Liver (tissue), 9 donors: ENCODE results near the gene GGCT. TPM values are rescaled to one million over a fixed set of nuclear protein-coding genes. Genes with fewer than 3 reads are reported as not detected.

Experiments used
- DNase-seq: peaks from one replicate; pipeline ENCODE4 v3.0.0-alpha.2; 2017; ENCODE audit warnings: low spot score
- H3K27ac ChIP-seq, 2 donors: one replicate each; pipeline ENCODE4 v1.7.0; 2013; ENCODE audit warnings: inconsistent platforms in 2 of 2, low read length in 2 of 2, control low read depth in 1 of 2, low read depth in 1 of 2, mild to moderate bottlenecking in 1 of 2
- H3K27me3 ChIP-seq, 4 donors: one replicate each; pipeline versions ENCODE4 v1.6.1 to v1.7.0; 2013; ENCODE audit warnings: low read length in 3 of 4, inconsistent platforms in 1 of 4, mild to moderate bottlenecking in 1 of 4, moderate library complexity in 1 of 4; ENCODE audit not compliant: control insufficient read depth in 4 of 4, insufficient read depth in 4 of 4
- H3K36me3 ChIP-seq, 4 donors: one replicate each; pipeline versions ENCODE4 v1.6.1 to v1.7.0; 2013; ENCODE audit warnings: low read length in 3 of 4, mild to moderate bottlenecking in 3 of 4, low read depth in 1 of 4, moderate library complexity in 1 of 4; ENCODE audit not compliant: control insufficient read depth in 4 of 4, insufficient read depth in 3 of 4
- H3K4me1 ChIP-seq, 4 donors: one replicate each; pipeline versions ENCODE4 v1.6.1 to v1.7.0; 2013; ENCODE audit warnings: low read length in 3 of 4, mild to moderate bottlenecking in 3 of 4, moderate library complexity in 1 of 4; ENCODE audit not compliant: control insufficient read depth in 4 of 4, insufficient read depth in 4 of 4
- H3K4me3 ChIP-seq, 3 donors: one replicate each; pipeline versions ENCODE4 v1.6.1 to v1.7.0; 2013; ENCODE audit warnings: low read length in 3 of 3, control low read depth in 1 of 3, low read depth in 1 of 3, mild to moderate bottlenecking in 1 of 3
- H3K9ac ChIP-seq, 2 donors: one replicate each; pipeline ENCODE4 v1.7.0; 2013; ENCODE audit warnings: low read length in 2 of 2, mild to moderate bottlenecking in 2 of 2, moderate library complexity in 2 of 2, control low read depth in 1 of 2, low read depth in 1 of 2
- H3K9me3 ChIP-seq, 4 donors: one replicate each; pipeline versions ENCODE4 v1.6.1 to v1.7.0; 2013; ENCODE audit warnings: low read length in 3 of 4; ENCODE audit not compliant: control insufficient read depth in 4 of 4
- FOXA1 ChIP-seq: IDR thresholded peaks from 2 replicates; pipeline ENCODE4 v1.6.1; 2016; ENCODE audit warnings: antibody characterized with exemption
- FOXA2 ChIP-seq: IDR thresholded peaks from 2 replicates; pipeline ENCODE4 v1.6.1; 2016; ENCODE audit warnings: antibody characterized with exemption
- GABPA ChIP-seq, 2 donors: IDR thresholded peaks in 1 of 2; conservative IDR thresholded peaks in 1 of 2; 2 replicates each; pipeline ENCODE4 v1.6.1; 2016; ENCODE audit warnings: antibody characterized with exemption in 2 of 2, mild to moderate bottlenecking in 1 of 2, moderate library complexity in 1 of 2
- HNF4G ChIP-seq: IDR thresholded peaks from 2 replicates; pipeline ENCODE4 v1.6.1; 2016; ENCODE audit warnings: antibody characterized with exemption
- JUND ChIP-seq, 2 donors: IDR thresholded peaks; 2 replicates each; pipeline ENCODE4 v1.6.1; 2016; ENCODE audit warnings: antibody characterized with exemption in 2 of 2
- NR2F2 ChIP-seq: IDR thresholded peaks from 2 replicates; pipeline ENCODE4 v1.6.1; 2016; ENCODE audit warnings: antibody characterized with exemption
- RAD21 ChIP-seq, 2 donors: IDR thresholded peaks; 2 replicates each; pipeline ENCODE4 v1.6.1; 2016; ENCODE audit warnings: antibody characterized with exemption in 2 of 2, mild to moderate bottlenecking in 2 of 2
- RXRA ChIP-seq, 2 donors: IDR thresholded peaks; 2 replicates each; pipeline ENCODE4 v1.6.1; 2017 to 2018; ENCODE audit warnings: antibody characterized with exemption in 2 of 2, mild to moderate bottlenecking in 1 of 2
- SP1 ChIP-seq: IDR thresholded peaks from 2 replicates; pipeline ENCODE4 v1.6.1; 2018; ENCODE audit warnings: antibody characterized with exemption, mild to moderate bottlenecking
- TAF1 ChIP-seq: conservative IDR thresholded peaks from 2 replicates; pipeline ENCODE4 v1.6.1; 2016; ENCODE audit warnings: antibody characterized with exemption, mild to moderate bottlenecking
- WGBS: extraction: QIAGEN DNeasy Blood & Tissue Kit; methylation state at CpG from one replicate; pipeline ENCODE4 v1.1.7; 2013; 5-methylcytosine and 5-hydroxymethylcytosine counted together
- polyA plus RNA-seq, 2 donors: library from polyadenylated mRNA; stranded (reverse) in 1 of 2; unstranded in 1 of 2; fragments of 200-250 nt in 1 of 2; fragments of >200 nt in 1 of 2; fragmentation: Nextera tagmentation in 1 of 2; extraction: Ambion mirVana in 1 of 2; gene quantifications; one replicate each; pipeline versions ENCODE4 v1.2.1 to v1.2.3, GENCODE V29; 2013 to 2015
- total RNA-seq, 2 donors: library from RNA; depleted of rRNA; stranded (reverse); fragments of >200 nt; gene quantifications; one replicate each; pipeline ENCODE4 v1.2.3, GENCODE V29; 2014
- TF ChIP-seq, protein P1 (sequence below): IDR thresholded peaks from 2 replicates; pipeline ENCODE4 v1.6.1; 2016; ENCODE audit warnings: antibody characterized with exemption
- TF ChIP-seq, protein P2 (sequence below): fragments of 150-350 bp; IDR thresholded peaks from 2 replicates; pipeline ENCODE4 v1.5.1; 2017; ENCODE audit warnings: improper control_type of control experiment, low read depth, low read length; ENCODE audit not compliant: missing input control
- TF ChIP-seq, protein P3 (sequence below): IDR thresholded peaks from 2 replicates; pipeline ENCODE4 v1.6.1; 2016; ENCODE audit warnings: antibody characterized with exemption
- TF ChIP-seq, protein P4 (sequence below): IDR thresholded peaks from 2 replicates; pipeline ENCODE4 v1.6.1; 2016; ENCODE audit warnings: antibody characterized with exemption
- TF ChIP-seq, protein P5 (sequence below): IDR thresholded peaks from 2 replicates; pipeline ENCODE4 v1.6.1; 2016; ENCODE audit warnings: antibody characterized with exemption, mild to moderate bottlenecking
- donor health status: healthy.
- donor health status: healthy.
- donor health status: healthy.
- donor health status: healthy.
- donor health status: healthy.

GGCT gene
- total and polyA plus RNA-seq, 4 donors = 11.0 to 22.5 (median 21.3) TPM

DNA sequence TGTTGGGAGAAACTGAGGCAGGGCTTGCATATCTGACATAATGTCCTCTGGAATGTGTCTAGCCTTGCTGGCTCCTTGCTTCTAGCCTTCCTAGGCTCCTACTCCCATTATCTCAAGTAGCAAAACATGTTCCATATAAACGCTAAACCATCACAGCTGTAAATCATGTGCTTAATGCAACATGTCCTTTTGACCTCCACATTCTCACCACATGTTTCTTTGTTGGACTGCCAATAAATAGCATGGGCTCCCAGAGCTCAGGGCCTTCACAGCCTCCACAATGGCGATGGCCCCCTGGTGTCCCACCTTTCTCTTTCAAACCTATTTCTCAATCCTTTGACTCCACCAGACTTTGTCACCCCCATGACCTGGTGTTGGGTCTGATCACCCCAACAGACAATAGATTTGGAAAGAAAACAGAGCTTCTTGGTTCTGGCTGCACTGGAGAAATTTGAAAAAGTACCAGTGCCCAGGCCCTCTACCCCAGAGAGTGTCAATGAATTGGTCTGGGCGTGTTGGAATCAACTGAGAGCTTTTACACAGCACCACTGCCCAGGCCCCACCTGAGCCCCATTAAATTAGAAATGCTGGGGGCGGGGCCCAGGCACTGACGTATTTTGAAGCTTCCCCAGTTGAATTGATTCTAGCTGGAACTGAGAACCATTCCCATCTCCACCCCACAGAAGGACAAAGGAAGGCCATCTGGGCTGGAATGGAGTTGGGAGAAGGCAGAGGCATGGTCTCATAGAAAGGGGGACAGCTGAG is 41.3 kb upstream of the GGCT start:
- no peak overlapping the region for H3K9ac ChIP-seq
- no peak for DNase-seq
- peaks cover 0 to under 1% (median 0%) of the 10 kb centered on the region in 4 donors for H3K4me1 ChIP-seq
- H3K36me3 ChIP-seq = peaks cover 0 to 4% (median 1%) of the 10 kb centered on the region in 4 donors
- H3K27me3 ChIP-seq = no peaks in the 10 kb centered on the region
- TF ChIP-seq RXRA (IDR thresholded peaks at IDR 0.05) = no peak
- TF ChIP-seq FOXA2 = no peak
- TF ChIP-seq TAF1 = no peak
- no peak for TF ChIP-seq NR2F2
- TF ChIP-seq, protein P1, sequence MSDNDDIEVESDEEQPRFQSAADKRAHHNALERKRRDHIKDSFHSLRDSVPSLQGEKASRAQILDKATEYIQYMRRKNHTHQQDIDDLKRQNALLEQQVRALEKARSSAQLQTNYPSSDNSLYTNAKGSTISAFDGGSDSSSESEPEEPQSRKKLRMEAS = no peak
- no peak for TF ChIP-seq FOXA1
- no peak for TF ChIP-seq SP1
- no peak for TF ChIP-seq HNF4G
- no peak for TF ChIP-seq RAD21 (IDR thresholded peaks at IDR 0.05)
- TF ChIP-seq, protein P2, sequence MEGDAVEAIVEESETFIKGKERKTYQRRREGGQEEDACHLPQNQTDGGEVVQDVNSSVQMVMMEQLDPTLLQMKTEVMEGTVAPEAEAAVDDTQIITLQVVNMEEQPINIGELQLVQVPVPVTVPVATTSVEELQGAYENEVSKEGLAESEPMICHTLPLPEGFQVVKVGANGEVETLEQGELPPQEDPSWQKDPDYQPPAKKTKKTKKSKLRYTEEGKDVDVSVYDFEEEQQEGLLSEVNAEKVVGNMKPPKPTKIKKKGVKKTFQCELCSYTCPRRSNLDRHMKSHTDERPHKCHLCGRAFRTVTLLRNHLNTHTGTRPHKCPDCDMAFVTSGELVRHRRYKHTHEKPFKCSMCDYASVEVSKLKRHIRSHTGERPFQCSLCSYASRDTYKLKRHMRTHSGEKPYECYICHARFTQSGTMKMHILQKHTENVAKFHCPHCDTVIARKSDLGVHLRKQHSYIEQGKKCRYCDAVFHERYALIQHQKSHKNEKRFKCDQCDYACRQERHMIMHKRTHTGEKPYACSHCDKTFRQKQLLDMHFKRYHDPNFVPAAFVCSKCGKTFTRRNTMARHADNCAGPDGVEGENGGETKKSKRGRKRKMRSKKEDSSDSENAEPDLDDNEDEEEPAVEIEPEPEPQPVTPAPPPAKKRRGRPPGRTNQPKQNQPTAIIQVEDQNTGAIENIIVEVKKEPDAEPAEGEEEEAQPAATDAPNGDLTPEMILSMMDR = no peak
- no peak for TF ChIP-seq JUND (IDR thresholded peaks at IDR 0.05)
- TF ChIP-seq, protein P3, sequence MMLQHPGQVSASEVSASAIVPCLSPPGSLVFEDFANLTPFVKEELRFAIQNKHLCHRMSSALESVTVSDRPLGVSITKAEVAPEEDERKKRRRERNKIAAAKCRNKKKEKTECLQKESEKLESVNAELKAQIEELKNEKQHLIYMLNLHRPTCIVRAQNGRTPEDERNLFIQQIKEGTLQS = no peak
- TF ChIP-seq GABPA (IDR thresholded peaks at IDR 0.05 in 1 of 2, conservative IDR thresholded peaks at IDR 0.05 in 1 of 2) = no peak
- TF ChIP-seq, protein P4, sequence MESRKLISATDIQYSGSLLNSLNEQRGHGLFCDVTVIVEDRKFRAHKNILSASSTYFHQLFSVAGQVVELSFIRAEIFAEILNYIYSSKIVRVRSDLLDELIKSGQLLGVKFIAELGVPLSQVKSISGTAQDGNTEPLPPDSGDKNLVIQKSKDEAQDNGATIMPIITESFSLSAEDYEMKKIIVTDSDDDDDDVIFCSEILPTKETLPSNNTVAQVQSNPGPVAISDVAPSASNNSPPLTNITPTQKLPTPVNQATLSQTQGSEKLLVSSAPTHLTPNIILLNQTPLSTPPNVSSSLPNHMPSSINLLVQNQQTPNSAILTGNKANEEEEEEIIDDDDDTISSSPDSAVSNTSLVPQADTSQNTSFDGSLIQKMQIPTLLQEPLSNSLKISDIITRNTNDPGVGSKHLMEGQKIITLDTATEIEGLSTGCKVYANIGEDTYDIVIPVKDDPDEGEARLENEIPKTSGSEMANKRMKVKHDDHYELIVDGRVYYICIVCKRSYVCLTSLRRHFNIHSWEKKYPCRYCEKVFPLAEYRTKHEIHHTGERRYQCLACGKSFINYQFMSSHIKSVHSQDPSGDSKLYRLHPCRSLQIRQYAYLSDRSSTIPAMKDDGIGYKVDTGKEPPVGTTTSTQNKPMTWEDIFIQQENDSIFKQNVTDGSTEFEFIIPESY = no peak
- TF ChIP-seq, protein P5, sequence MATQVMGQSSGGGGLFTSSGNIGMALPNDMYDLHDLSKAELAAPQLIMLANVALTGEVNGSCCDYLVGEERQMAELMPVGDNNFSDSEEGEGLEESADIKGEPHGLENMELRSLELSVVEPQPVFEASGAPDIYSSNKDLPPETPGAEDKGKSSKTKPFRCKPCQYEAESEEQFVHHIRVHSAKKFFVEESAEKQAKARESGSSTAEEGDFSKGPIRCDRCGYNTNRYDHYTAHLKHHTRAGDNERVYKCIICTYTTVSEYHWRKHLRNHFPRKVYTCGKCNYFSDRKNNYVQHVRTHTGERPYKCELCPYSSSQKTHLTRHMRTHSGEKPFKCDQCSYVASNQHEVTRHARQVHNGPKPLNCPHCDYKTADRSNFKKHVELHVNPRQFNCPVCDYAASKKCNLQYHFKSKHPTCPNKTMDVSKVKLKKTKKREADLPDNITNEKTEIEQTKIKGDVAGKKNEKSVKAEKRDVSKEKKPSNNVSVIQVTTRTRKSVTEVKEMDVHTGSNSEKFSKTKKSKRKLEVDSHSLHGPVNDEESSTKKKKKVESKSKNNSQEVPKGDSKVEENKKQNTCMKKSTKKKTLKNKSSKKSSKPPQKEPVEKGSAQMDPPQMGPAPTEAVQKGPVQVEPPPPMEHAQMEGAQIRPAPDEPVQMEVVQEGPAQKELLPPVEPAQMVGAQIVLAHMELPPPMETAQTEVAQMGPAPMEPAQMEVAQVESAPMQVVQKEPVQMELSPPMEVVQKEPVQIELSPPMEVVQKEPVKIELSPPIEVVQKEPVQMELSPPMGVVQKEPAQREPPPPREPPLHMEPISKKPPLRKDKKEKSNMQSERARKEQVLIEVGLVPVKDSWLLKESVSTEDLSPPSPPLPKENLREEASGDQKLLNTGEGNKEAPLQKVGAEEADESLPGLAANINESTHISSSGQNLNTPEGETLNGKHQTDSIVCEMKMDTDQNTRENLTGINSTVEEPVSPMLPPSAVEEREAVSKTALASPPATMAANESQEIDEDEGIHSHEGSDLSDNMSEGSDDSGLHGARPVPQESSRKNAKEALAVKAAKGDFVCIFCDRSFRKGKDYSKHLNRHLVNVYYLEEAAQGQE = no peak
- H3K27ac ChIP-seq = no peak overlapping the region
- 83% methylated on average over 5 of the region's 5 CpGs for WGBS
- no peaks in the 10 kb centered on the region for H3K9me3 ChIP-seq
- no peak overlapping the region for H3K4me3 ChIP-seq
